Measurements from ENCODE around the gene IGF1R.

IGF1R gene

GRCh38 chr15:98738689-98739401 is 90.5 kb downstream of the IGF1R start:
- DNase-seq (ENCODE audit: insufficient read length, low spot score) (no peak), FAIRE-seq (no peak)
- no peak for TF ChIP-seq POLR2A (IDR thresholded peaks at IDR 0.05; ENCODE audit: low read depth, low read length)

DNA sequence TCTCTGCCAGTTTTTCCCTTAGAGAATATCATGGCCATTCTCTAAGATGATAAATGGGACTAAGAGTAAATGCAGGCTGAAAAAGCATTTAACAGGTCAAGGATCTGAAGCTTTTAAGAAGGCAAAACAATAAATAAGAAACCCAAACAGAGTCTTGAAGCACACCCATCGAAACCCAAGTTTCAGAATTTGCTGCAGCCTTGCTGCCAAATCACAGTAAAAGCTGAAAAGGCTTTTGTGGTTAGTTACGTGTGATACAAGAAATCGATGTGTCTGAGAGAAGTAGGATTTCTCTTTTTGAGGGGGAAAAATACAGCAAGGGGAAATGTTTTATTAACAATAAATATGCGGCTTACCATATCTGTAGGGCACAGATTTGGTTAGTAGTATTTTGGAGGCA is 92.0 kb downstream of the IGF1R start:
- TF ChIP-seq POLR2A (IDR thresholded peaks at IDR 0.05; ENCODE audit: low read depth, low read length): no peak
- no peak for FAIRE-seq
- DNase-seq (ENCODE audit: insufficient read length, low spot score): no peak

GRCh38 chr15:98740963-98741362 is 92.6 kb downstream of the IGF1R start:
- DNase-seq (ENCODE audit: insufficient read length, low spot score): no peak
- TF ChIP-seq POLR2A (IDR thresholded peaks at IDR 0.05; ENCODE audit: low read depth, low read length): no peak
- no peak for FAIRE-seq

GRCh38 chr15:98743177-98743576 is 94.8 kb downstream of the IGF1R start:
- FAIRE-seq (no peak), DNase-seq (ENCODE audit: insufficient read length, low spot score) (no peak)
- TF ChIP-seq POLR2A (IDR thresholded peaks at IDR 0.05; ENCODE audit: low read depth, low read length): no peak

DNA sequence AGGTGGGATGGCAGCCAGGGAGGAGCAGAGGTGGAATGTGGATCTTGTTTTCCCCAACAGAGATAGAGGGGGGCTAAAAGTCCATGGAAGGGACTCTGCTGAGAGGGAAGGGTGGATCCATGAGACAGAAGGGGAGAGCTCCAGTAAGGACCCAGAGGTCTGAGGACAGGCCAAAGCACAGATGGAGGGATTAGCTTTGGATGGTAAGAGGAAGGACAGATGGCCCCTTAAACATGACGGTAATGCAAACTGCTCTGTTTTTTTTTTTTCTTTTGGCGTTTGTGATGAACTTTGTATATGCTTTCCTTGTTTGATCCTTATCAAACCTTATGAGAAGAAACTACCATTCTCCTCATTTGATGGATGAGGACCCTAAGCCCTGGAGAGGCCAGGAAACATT is 96.2 kb downstream of the IGF1R start:
- FAIRE-seq (no peak), DNase-seq (ENCODE audit: insufficient read length, low spot score) (no peak)
- TF ChIP-seq POLR2A (IDR thresholded peaks at IDR 0.05; ENCODE audit: low read depth, low read length): no peak

DNA sequence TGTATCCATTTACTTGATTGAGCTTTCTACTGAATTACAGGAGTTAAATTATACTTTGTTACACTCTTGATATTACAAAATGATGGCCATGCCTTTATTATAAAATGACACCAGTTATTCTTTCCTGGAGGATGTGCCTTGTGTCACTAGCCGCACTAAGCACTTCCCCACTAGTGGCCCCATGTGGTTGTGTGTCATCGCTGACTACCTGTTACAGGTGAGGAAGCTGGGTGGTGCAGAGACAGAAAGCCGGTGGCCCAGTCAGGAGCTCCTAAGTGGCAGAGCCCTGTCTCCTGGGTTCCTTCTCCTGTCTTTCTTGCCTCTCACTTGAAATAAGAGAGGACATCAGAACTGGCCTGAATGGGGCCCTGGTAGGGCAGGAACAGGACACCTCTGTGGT is 96.8 kb downstream of the IGF1R start:
- FAIRE-seq (no peak), DNase-seq (ENCODE audit: insufficient read length, low spot score) (no peak)
- no peak for TF ChIP-seq POLR2A (IDR thresholded peaks at IDR 0.05; ENCODE audit: low read depth, low read length)

- FAIRE-seq (no peak), DNase-seq (ENCODE audit: insufficient read length, low spot score) (no peak)
- TF ChIP-seq POLR2A (IDR thresholded peaks at IDR 0.05; ENCODE audit: low read depth, low read length): no peak
Observed at GRCh38 chr15:98745650-98746374, 97.5 kb downstream of the IGF1R start.

DNA sequence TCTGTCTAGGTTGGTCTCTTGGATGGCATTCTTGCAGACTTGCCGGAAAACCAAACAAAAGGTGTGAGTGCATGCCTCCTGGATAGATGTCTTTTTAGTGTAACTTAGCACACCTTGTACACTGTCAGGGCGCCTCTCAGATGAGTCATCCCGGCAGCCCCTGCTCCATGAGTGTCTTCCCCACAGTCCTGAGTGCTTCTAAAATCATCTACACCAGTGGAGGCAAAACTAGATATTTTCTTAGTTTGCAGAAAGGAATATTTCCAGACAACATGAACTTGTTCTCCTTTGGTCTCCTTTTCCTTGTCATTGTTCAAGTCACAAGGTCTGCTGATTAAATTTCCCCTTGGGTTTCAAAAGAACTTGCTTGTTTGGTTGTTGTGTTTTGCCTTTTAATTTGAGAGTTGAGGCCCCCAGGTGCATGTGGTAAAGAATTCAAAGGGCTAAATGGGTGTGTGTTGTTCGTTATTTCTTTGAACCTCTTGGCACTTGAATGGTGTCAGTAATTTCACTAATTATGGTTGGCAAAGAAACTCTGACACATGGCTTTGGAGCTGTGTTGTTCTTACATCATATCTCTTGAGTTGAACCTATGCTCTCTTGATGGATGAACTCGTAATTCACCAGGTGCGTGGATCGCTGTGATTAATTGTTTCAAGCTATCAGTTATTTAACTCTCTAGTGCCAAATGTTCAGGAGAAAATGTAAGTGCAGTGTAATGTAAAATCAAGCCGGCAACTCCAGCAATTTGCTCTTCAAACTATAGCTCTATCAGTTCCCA is 98.2 kb downstream of the IGF1R start:
- FAIRE-seq: no peak
- no peak for TF ChIP-seq POLR2A (IDR thresholded peaks at IDR 0.05; ENCODE audit: low read depth, low read length)
- DNase-seq (ENCODE audit: insufficient read length, low spot score): no peak

DNA sequence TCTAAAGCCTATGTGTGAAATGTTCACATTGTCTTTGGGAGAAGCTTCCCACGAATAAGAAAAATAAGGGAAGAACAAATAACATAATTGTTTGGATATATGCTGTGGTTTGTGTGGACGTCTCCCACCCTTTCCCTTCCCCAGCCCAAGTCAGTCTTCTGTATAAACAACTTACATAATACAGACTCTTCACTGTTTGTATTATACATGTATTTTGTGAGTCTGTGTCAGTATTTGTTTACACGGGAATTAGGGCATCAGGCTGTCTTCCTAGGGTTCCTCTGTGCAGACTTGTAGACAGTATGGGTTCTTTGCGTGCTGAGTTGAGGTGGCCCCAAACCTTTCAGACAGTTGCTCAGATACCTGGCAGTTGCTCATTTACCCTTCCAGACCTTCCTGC is 103.4 kb downstream of the IGF1R start:
- no peak for TF ChIP-seq POLR2A (IDR thresholded peaks at IDR 0.05; ENCODE audit: low read depth, low read length)
- FAIRE-seq (no peak), DNase-seq (ENCODE audit: insufficient read length, low spot score) (no peak)

- TF ChIP-seq POLR2A (IDR thresholded peaks at IDR 0.05; ENCODE audit: low read depth, low read length): no peak
- no peak for FAIRE-seq
- DNase-seq (ENCODE audit: insufficient read length, low spot score): no peak
Observed at GRCh38 chr15:98753726-98754656, 105.7 kb downstream of the IGF1R start.

DNA sequence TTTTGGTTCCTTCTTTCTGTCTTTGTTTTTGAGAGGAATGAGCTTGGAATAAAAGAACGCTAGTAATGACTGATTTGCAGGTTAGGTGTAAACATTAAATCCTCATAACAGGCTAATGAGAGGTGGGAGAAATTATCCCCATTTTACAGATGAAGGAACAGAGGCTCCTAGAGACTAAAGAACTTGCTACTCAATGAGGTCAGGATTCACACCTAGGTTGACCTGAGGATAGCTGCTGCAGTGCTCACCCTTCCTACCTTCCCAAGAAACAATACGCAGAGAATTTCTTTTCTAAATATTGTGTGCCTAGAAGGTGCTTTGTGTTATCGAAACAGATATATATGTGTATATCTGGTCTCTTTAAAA is 106.3 kb downstream of the IGF1R start:
- no peak for DNase-seq (ENCODE audit: insufficient read length, low spot score)
- TF ChIP-seq POLR2A (IDR thresholded peaks at IDR 0.05; ENCODE audit: low read depth, low read length): no peak
- no peak for FAIRE-seq

- TF ChIP-seq POLR2A (IDR thresholded peaks at IDR 0.05; ENCODE audit: low read depth, low read length): no peak
- DNase-seq (ENCODE audit: insufficient read length, low spot score) (no peak), FAIRE-seq (no peak)
Observed at GRCh38 chr15:98755138-98755537, 106.8 kb downstream of the IGF1R start.

- DNase-seq (ENCODE audit: insufficient read length, low spot score) (no peak), FAIRE-seq (no peak)
- TF ChIP-seq POLR2A (IDR thresholded peaks at IDR 0.05; ENCODE audit: low read depth, low read length): no peak
Observed at GRCh38 chr15:98755781-98756180, 107.4 kb downstream of the IGF1R start.

All from H54 (cell line).